NCI-H2227 (cell line): ENCODE measurements around the gene TMEM82.
"Not testable (repeated sequence)": the region's sequence is repeated elsewhere in the genome, so short reads cannot be mapped to it uniquely, and the experiment has no call there.

Experiments used
- DNase-seq: peaks from one replicate; lab custom pipeline; 2025; ENCODE audit not compliant: unreplicated experiment; lab: John Stamatoyannopoulos, UW

The TMEM82 gene

DNA sequence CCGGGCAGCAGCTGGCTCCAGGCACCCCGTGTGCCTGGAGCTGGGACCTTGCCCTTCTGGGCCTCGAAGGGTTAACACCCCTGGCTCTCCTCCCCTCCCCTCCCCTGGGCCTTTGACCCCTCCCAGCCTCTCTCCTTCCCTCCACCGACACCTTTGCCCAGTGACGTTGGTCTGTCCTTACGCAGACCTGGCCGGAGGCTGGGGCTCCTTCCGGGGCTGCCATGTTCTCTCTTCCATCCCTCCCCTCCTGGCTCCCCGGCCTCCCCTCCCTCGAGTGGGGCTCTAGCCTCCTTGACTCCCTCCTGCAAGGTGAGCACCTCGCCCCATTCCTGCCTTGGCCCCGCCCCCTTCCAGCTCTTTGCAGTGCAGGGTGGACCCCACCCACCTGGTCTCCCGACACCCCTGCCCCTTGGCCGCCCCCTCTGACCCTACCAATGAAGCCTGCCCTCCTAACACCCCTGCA, at the start of gene TMEM82:
Gene TMEM82, plus strand, starts transcription at position 161 of the 463 bp plus-strand sequence. Its CDS starts 61 bp downstream, at position 222.
- no peak for DNase-seq

DNA sequence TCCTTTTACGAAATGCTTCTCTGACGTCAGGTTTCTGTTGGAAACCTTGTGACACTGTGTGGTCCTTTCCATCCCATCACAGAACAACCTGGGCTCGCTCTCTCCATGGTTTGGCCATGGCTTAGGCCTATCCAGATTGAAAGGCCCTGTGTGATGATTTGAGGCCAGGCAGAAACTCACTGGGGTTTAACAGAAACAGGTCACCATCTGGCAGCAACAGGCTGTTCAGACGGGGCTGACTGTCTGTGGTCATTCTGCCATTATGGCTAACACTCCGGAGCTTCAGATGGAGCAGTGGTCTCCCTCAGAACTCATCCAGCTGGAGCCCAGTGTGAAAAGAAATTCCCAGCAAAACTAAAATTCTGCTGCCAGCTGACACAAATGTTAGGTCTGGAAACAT, 48.9 kb upstream of the TMEM82 start:
- no peak for DNase-seq

DNA sequence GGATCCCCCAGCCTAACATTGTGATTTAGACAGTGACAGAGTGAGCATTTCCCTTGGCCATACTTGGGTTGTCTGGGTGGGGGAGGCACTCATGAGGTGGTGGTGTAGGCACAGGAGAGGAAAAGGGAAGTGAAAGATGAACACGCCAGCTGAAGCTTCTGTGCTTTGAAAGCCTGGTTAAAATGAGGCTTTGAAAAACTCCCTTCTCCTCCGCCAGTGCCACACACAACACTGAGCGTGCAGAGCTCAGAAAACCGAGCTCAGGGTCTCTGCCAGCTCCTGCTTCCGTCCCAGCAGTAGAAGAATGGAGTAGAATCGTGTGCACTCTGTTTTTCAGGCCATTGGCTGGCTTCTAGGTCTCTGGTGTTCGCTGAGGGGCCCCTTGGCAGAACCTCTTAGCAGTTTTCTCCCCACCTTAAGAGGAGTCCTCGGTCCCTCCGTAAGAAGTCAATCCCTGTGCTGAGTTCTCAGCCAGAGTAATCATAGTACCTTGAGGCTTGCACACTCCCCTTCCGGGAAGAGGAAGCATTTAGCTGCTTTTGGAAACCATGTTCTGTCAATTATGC, 45.3 kb upstream of the TMEM82 start:
- no peak for DNase-seq

DNA sequence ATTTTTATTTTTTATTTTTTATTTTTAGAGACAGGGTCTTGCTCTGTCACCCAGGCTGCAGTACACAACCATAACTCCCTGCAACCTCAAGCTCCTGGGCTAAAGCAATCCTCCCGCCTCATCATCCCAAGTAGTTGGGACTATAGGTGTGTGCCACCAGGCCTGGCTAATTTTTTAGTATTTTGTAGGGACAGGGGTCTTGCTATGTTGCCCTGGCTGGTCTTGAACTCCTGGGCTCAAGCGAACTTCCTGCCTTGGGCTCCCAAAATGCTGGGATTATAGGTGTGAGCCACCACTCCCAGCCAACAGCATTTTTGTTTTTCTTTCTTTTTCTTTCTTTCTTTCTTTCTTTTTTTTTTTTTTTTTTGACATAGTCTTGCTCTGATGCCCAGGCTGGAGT, 44.1 kb upstream of the TMEM82 start:
- no peak for DNase-seq

DNA sequence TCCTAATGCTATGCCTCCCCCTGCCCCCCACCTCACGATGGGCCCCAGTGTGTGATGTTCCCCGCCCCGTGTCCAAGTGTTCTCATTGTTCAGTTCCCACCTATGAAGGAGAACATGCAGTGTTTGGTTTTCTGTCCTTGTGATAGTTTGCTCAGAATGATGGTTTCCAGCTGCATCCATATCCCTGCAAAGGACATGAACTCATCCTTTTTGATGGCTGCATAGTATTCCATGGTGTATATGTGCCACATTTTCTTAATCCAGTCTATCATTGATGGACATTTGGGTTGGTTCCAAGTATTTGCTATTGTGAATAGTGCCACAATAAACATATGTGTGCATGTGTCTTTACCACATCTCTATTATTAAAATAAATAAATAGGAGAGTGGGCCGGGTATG, 43.0 kb upstream of the TMEM82 start:
- DNase-seq = not testable (repeated sequence)

DNA sequence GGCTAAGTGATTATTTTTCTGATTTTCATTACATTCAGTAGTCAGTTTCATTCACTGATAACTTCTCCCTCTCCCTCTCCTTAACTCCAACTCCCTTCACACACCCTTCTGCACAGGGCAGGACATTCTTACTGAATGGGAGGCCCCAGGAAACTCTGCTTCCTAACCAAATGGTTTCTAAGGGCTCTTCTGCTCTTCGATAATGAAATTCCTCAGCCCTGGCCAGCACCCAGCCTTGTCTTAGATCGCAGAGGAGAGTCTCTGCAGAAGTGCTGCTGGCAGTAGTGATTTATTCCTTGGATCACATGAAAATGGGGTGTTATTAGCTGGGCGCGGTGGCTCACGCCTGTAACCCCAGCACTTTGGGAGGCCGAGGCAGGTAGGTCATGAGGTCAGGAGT, 41.8 kb upstream of the TMEM82 start:
- no peak for DNase-seq

DNA sequence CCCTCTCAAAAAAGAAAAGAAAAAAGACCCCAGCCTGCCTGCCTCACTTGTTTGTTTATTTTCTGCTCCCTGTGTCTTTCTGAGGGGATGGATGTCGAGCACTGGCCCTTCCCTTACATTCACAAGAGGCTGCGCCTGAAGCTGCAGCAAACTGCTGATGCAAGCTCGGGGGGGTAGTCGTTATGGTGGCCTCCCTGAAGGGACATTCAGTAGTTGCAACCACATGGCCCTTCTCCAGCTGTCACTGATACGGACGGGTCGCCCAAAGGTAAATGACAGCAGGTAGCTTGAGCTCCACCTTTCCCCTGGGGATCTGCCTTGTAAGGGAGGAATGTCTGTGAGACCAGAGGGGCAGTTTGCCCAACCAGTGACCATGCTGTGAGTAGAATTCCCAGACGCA, 40.5 kb upstream of the TMEM82 start:
- DNase-seq = no peak

DNA sequence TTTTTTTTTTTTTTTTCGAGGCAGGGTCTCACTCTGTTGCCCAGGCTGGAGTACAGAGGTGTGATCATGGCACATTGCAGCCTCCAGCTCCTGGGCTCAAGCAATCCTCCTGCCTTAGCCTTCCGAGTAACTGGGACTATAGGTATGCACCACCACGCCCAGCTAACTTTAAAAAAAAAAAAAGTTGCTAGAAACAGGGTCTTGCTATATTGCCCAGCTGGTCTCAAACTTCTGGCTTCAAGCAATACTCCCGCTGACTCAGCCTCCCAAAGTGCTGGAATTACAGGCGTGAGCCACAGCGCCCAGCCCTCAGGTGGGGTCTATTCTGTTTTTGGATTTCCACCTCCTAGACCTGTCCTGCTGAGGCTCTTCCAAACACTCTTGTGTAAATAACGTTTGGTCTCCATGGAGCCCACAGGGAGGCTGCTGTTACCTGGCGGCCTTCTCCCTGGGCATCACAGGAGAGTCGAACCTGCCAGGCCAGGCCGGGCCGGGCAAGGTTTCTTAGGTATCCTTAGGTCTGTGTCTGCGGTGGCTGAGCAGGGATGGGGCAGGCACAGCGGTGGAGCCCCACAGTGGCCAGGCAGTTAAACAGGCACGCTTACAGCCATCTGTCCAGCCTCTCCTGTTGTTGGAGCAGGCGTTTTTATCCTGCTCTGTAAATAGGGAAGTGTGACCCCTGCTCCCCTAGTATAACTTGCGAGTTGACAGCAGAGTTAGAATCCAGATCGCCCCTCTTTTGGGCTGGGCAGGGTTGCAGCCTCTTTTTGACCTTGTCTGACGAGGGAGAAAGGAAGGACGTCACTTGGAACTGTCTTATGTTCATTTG, 39.4 kb upstream of the TMEM82 start:
- no peak for DNase-seq

DNA sequence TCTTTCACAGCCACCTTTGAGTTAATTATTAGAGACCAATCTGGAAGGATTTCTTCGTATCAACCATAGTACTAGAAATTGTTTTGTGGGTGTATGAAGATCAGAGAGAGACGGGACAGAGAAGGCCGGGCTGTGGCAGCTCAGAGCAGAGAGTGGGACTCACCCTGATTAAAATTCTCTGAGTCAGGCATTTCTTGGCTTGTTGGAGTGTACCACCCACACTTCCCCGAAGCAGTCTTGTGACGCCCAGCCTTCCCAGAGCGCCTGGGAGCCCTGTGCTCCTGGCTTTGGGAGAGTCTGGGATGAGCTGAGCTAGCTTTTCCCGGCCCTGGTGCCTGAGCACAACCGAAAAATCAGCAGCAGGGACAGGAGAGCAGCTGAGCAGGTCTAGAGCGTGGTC, 38.7 kb upstream of the TMEM82 start:
- no peak for DNase-seq

DNA sequence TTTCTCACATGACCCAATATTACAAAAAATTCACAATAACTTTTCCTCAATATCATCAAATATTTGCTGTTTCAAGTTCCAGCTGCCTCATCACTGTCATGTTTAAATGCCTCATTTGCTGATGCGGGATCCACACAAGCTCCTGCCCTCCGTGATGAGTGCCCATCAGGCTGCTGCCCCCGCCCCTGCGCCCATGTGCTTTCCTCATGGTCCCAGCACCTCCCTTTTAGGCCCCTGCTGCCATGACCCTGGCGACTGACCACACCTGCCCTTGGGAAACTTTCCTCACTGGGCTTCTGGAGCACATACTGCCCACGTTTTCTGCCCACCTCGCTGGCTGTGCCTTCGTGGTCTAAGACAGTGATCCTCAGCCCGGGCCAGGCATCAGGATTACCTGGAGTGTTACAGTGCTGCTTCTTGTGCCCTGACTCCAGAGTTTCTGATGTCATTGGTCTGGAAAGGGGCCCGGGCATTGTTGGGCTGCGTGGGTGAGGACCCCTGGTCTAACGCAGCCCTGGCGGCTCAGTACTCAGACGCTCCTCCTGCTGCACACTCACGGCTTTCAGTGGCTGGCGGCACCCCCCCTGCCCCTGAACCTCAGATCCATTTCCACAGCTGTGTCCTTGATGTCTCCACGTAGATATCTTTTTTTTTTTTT, 37.6 kb upstream of the TMEM82 start:
- DNase-seq = no peak

DNA sequence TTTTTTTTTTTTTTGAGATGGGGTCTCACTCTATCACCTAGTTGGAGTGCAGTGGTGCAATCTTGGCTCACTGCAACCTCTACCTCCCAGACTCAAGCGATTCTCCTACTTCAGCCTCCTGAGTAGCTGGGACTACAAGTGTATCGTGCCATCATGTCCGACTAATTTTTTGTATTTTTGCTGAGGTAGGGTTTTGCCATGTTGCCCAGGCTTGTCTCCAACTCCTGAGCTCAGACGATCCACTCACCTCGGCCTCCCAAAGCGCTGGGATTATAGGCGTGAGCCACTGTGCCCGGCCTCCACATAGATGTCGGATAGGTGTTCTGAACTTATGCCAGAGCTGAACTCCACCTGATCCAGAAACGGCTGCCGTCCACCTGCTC, 37.1 kb upstream of the TMEM82 start:
- no peak for DNase-seq

DNA sequence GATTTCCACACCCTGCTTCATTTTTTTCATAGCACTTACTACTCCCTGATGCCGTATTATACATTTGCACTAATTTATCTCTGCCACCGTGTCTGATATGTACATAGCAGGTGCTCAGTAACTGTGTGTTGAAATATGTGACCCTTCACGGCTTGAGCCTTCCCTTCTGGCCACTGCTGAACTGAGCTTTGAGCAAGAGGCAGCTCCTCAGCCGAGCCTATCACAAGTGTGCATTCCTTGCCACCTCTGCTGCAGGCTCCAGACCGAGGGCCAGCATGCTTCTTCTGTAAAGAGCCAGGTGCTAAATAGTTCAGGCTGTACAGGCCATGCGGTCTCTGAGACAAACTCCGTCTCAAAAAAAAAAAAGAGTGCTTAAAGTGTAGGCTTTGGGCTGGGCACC, 35.5 kb upstream of the TMEM82 start:
- DNase-seq = no peak

DNA sequence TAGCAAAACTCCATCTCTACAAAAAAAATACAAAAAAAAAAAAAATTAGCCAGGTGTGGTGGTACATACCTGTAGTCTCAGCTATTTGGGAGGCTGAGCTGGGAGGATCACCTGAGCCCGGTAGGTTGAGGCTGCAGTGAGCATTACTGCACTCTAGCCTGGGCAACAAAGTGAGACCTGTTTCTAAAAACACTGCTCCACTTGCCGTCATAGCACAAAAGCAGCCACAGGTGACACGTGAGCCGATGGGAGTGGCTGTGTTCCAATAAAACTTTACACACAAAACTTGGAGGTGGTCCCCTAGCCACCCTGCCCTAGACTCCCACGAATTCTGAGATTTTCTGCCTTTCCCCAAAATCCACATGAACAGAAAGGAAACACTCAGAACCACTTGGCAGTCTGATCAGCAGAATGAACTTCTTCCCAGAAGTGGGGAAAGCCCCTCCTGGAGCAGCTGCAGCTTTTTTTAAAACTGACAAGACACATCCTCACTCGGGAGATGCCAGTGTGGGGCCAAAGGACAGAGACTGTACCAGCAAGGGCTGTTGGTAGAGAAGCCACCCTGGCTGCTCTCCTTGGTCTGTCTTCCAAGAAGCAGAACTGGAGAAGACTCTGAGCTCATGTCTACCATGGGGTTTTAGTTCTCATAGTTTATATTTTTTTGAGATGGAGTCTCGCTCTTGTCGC, 34.9 kb upstream of the TMEM82 start:
- DNase-seq = no peak

DNA sequence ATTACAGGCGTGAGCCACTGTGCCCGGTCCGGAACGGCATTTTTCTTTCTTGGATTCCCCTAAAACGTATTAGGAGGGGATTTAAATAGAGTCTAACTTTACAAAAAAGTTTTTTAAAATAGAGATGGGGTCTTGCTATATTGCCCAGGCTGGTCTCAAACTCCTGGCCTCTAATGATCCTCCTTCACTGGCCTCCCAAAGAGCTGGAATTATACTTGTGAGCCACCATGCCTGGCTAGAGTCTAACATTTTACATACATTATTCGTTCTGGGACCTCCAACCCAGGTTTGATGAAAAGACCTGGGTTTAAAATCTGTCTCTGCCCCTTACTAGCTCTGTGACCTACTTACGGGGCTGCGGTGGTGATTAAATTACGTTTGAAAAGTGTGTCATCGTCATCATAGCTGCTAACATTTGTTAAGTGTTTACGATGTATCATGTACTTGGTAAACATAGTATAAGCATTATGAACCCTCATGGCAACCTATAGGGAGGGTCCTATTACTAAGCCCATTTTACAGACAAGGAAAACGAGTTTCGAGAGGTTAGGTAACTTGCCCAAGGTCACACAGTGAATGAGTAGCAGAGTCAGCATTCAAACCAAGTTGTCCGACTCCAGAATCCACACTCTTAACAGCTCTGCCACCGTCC, 33.7 kb upstream of the TMEM82 start:
- no peak for DNase-seq

DNA sequence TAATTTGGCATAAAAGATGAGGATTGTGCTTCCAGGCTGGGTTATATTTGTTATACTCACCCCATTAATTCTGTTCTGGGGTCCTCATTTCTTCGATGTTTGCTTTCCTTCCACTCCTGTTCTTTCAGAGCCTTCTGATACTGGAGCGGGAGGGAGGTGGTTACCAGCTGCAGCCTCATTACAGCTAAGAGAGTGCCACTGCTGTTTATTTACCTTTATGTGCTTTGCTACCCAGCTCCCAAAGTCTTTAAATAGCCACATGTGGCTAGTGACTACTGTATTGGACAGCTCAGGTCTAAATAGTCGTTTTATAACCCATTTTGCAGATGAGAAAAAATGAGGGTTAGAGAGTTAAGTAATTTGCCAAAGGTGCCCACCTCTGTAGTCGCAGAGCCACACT, 33.1 kb upstream of the TMEM82 start:
- no peak for DNase-seq

DNA sequence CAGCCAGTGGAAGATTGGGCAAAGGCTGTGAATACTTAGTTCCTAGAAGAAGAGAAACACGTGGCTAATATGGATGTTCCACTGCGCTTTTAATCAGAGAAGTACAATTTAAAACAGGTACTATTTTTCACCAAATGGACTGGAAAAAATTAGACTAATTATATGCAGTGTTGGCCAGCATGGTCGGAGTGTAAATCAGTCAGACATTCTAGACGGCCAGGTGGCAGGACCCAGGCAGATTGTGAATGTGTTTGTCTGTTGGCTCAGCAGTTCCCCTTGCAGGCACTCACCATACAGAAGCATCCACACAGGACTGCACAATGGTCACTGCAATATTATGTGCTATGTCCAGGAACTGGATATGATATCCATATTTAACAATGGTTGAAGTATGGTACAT, 30.1 kb upstream of the TMEM82 start:
- DNase-seq = no peak

DNA sequence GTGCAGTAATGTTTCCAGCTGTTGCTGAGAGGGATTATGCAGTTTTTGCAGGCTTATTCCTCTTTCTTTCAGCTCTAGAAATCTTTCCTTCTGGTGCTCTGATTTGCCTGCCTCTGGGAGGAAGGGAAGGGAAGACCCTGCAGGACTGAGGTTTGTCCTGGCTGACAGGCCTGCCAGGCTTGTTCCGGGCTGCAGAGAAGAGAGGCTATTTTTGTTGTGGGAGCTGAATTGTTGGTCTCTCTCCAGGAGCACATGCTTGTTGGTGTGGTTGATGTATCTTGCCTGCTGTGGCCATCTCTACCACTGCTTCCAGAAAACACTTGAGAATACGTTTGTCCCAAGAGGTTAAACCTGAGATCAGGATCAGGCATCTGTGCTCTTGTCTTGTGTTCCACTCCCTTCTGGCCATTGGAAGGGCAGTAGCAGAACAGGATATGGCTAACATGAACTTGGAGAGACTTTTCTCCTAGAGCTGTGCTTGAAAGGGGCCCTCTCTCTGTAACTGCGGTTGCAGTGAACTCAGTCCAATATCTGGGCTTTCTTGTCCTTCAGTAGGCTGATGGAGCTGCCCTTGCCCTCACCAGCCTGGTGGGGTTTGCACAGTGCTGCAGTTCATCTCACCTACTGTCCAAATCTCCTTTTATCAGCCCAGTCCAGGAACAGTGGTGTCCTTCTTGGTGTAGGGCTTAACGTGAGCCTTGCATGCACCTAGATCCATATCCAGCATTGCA, 27.7 kb upstream of the TMEM82 start:
- DNase-seq = no peak

DNA sequence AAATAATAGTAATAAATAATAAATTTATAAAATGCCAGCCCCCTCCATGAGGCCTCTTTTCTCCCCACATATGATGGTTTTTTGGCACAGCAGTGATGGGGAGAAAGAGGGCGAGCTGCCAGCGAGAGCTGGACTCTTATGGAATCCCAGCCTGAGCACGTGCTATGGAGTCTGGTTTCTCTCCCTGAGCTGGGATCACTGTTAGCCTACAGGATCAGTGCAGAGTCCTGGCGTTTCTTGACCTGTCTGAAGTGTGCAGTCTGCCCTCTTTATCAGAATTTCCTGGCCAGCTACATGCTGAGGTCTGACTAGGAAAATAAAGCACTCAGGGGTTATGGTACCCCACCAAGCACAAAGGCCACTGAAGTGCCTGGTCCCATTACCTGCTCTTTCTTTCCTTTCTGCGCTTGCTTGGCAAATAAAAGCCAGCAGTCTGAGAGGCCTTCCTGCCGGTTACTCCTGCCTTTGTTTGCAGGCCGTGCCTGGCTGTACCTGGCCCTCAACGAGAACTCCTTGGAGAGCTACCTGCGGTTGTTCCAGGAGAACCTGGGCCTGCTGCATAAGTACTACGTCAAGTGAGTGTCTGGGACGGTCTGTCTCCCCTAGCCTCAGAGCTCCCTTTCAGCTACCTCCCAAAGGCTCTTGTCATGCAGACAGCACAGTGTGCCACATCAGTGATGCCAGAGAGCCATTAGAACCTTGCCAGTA, 24.7 kb upstream of the TMEM82 start:
- no peak for DNase-seq

DNA sequence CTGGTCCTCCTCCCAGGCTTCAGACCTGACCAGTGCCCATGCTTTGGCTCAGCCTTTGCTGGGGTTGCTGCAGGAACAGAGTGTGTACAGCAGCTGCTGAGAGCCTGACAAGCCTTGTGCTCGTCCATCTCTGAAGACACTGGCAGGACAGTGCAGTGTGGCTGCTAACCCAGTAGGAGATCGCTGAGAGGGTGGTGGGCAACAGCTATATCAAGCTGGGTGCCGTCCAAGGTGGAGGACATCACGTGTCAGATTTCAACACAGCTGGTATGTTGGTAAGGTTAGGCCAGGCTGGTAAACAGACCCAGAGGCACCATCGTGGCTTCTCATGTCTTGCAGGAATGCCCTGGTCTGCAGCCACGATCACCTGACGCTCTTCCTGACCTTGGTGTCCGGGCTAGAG, 24.1 kb upstream of the TMEM82 start:
- DNase-seq = no peak
